DOHH2 (cell line): ENCODE measurements around the gene C13orf46.

Experiments
- CTCF ChIP-seq: fragments of 200-600 bp; sonication (generic); IDR thresholded peaks from one replicate; pipeline ENCODE4 v1.5.1; 2014; ENCODE audit warnings: antibody characterized with exemption, mild to moderate bottlenecking, low read depth, low read length; ENCODE audit not compliant: poor library complexity, severe bottlenecking
- EZH2phosphoT487 ChIP-seq: fragments of 200-600 bp; sonication (generic); IDR thresholded peaks from 2 replicates; pipeline ENCODE4 v1.6.1; 2017; ENCODE audit warnings: borderline replicate concordance, mild to moderate bottlenecking, antibody characterized with exemption, low read length, moderate library complexity, mixed read lengths

GRCh38 chr13:113977976-113978375, 4.1 kb upstream of the C13orf46 start:
- TF ChIP-seq CTCF (no peak), EZH2phosphoT487 (no peak)
